ENCODE measurements around the gene TRMT10C.

The TRMT10C gene

GRCh38 chr3:101521211-101521701, 40.4 kb upstream of the TRMT10C start:
- no peak for TF ChIP-seq CTCF (conservative IDR thresholded peaks at IDR 0.05; ENCODE audit: low read length)
- H3K4me3 ChIP-seq (ENCODE audit: low read length) = no peak overlapping the region
- no peak for DNase-seq (ENCODE audit: low read depth)

- no peak for DNase-seq (ENCODE audit: low read depth)
- no peak overlapping the region for H3K4me3 ChIP-seq (ENCODE audit: low read length)
- no peak for TF ChIP-seq CTCF (conservative IDR thresholded peaks at IDR 0.05; ENCODE audit: low read length)
Observed at GRCh38 chr3:101527441-101527840, 34.2 kb upstream of the TRMT10C start.

GRCh38 chr3:101527906-101528305, 33.8 kb upstream of the TRMT10C start:
- no peak overlapping the region for H3K4me3 ChIP-seq (ENCODE audit: low read length)
- DNase-seq (ENCODE audit: low read depth) = no peak
- TF ChIP-seq CTCF (conservative IDR thresholded peaks at IDR 0.05; ENCODE audit: low read length) = no peak

GRCh38 chr3:101529816-101530685, 31.6 kb upstream of the TRMT10C start:
- TF ChIP-seq CTCF (conservative IDR thresholded peaks at IDR 0.05; ENCODE audit: low read length) = no peak
- no peak overlapping the region for H3K4me3 ChIP-seq (ENCODE audit: low read length)
- DNase-seq (ENCODE audit: low read depth) = no peak

- no peak for DNase-seq (ENCODE audit: low read depth)
- no peak for TF ChIP-seq CTCF (conservative IDR thresholded peaks at IDR 0.05; ENCODE audit: low read length)
- H3K4me3 ChIP-seq (ENCODE audit: low read length) = no peak overlapping the region
Observed at GRCh38 chr3:101530686-101531047, 31.0 kb upstream of the TRMT10C start.

GRCh38 chr3:101531473-101532086, 30.1 kb upstream of the TRMT10C start:
- no peak for DNase-seq (ENCODE audit: low read depth)

More at GRCh38 chr3:101531473-101532086, 30.1 kb upstream of the TRMT10C start:
- no peak for TF ChIP-seq CTCF (conservative IDR thresholded peaks at IDR 0.05; ENCODE audit: low read length)
- H3K4me3 ChIP-seq (ENCODE audit: low read length) = no peak overlapping the region
